AG04450 (cell line): Measurements from ENCODE around the gene HIVEP3. TPM values are rescaled to one million over a fixed set of nuclear protein-coding genes. Genes with fewer than 3 reads are reported as not detected.
A peak's percentile ranks its signal among the peaks of the same experiment; 100 is the strongest.

ENCODE experiments used
- CTCF ChIA-PET: fragments of 300-600, 350-600 bp; formaldehyde crosslinking; extraction: SDS; loops from one replicate; lab custom pipeline; 2022; ENCODE audit warnings: antibody characterized with exemption, inconsistent platforms; lab: Charles Lee
- POLR2A ChIA-PET: fragments of 350-600 bp; formaldehyde crosslinking; extraction: SDS; loops from one replicate; lab custom pipeline; 2021; ENCODE audit warnings: antibody characterized with exemption, inconsistent platforms; lab: Yijun Ruan, JAX
- DNase-seq: peaks from one replicate; pipeline ENCODE4 v3.0.0-alpha.2; 2011; ENCODE audit warnings: low read depth, low spot score
- H3K27ac ChIP-seq: one replicate; pipeline ENCODE4 v1.5.1; 2012; ENCODE audit warnings: low read depth, low read length, control low read depth
- H3K27me3 ChIP-seq: one replicate; pipeline ENCODE4 v1.6.0; 2012; ENCODE audit warnings: low read length; ENCODE audit not compliant: control insufficient read depth, insufficient read depth
- H3K4me3 ChIP-seq: 2 replicates; pipeline ENCODE4 v1.5.1; 2011; ENCODE audit warnings: mild to moderate bottlenecking, low read depth, low read length, control low read depth
- H3K9me3 ChIP-seq: 2 replicates; pipeline ENCODE4 v1.5.1; 2012; ENCODE audit warnings: low read length; ENCODE audit not compliant: control insufficient read depth, insufficient read depth
- CTCF ChIP-seq: IDR thresholded peaks from 2 replicates; pipeline ENCODE4 v1.5.1; 2011; ENCODE audit warnings: low read depth, low read length, control low read depth, inconsistent platforms
- polyA plus RNA-seq: library from polyadenylated mRNA; depleted of rRNA; stranded (reverse); fragments of >200 nt; gene quantifications from 2 replicates; pipeline ENCODE4 v1.2.3, GENCODE V29; 2011

Gene HIVEP3
- polyA plus RNA-seq, 1 experiment, result 4.8 TPM

- Histone ChIP-seq H3K9me3 (no peaks in the 10 kb centered on the region), H3K4me3 (peak overlapping the region; percentile 29; the same call in 1 of the 2 replicates), H3K27me3 (no peaks in the 10 kb centered on the region), H3K27ac (peak overlapping the region; percentile 62)
- no peak for DNase-seq
- ChIA-PET CTCF (no interaction called here), POLR2A (no interaction called here)
- no peak for TF ChIP-seq CTCF
These were observed 41.9 kb downstream of the HIVEP3 start for GRCh38 chr1:41876576-41877445.

GRCh38 chr1:41875487-41875886 is 43.2 kb downstream of the HIVEP3 start:
- H3K27ac ChIP-seq, result no peak overlapping the region
- DNase-seq, result no peak
- POLR2A ChIA-PET, result no interaction called here
- no peak for TF ChIP-seq CTCF
- no peaks in the 10 kb centered on the region for H3K27me3 ChIP-seq
- CTCF ChIA-PET, result no interaction called here
- H3K4me3 ChIP-seq, result no peak overlapping the region
- H3K9me3 ChIP-seq, result no peaks in the 10 kb centered on the region

GRCh38 chr1:41874903-41875411 is 43.8 kb downstream of the HIVEP3 start:
- no peak overlapping the region for H3K4me3 ChIP-seq
- H3K9me3 ChIP-seq, result no peaks in the 10 kb centered on the region
- TF ChIP-seq CTCF, result no peak
- no peak overlapping the region for H3K27ac ChIP-seq
- CTCF ChIA-PET, result no interaction called here
- no peaks in the 10 kb centered on the region for H3K27me3 ChIP-seq
- POLR2A ChIA-PET, result no interaction called here
- no peak for DNase-seq

GRCh38 chr1:41874151-41874719 is 44.5 kb downstream of the HIVEP3 start:
- TF ChIP-seq CTCF, result no peak
- no peaks in the 10 kb centered on the region for H3K27me3 ChIP-seq
- no peaks in the 10 kb centered on the region for H3K9me3 ChIP-seq
- CTCF ChIA-PET, result no interaction called here
- no peak overlapping the region for H3K4me3 ChIP-seq
- no peak for DNase-seq
- POLR2A ChIA-PET, result no interaction called here
- H3K27ac ChIP-seq, result no peak overlapping the region

GRCh38 chr1:41872074-41872473 is 46.6 kb downstream of the HIVEP3 start:
- DNase-seq, result no peak
- H3K9me3 ChIP-seq, result no peaks in the 10 kb centered on the region
- ChIA-PET POLR2A (no interaction called here), CTCF (no interaction called here)
- no peaks in the 10 kb centered on the region for H3K27me3 ChIP-seq
- H3K27ac ChIP-seq, result no peak overlapping the region
- no peak for TF ChIP-seq CTCF
- H3K4me3 ChIP-seq, result no peak overlapping the region
